GM21526 (cell line): ENCODE results near the gene IL6ST.
A peak's percentile ranks its signal among the peaks of the same experiment; 100 is the strongest.
"Not testable (repeated sequence)": the region's sequence is repeated elsewhere in the genome, so short reads cannot be mapped to it uniquely, and the experiment has no call there.

ENCODE experiments used
- ATAC-seq: cut with Tn5 transposase; IDR thresholded peaks from one replicate; pipeline ENCODE4 v1.9.1; 2021; ENCODE audit warnings: moderate library complexity; ENCODE audit not compliant: unreplicated experiment, low FRiP score

The IL6ST gene

DNA sequence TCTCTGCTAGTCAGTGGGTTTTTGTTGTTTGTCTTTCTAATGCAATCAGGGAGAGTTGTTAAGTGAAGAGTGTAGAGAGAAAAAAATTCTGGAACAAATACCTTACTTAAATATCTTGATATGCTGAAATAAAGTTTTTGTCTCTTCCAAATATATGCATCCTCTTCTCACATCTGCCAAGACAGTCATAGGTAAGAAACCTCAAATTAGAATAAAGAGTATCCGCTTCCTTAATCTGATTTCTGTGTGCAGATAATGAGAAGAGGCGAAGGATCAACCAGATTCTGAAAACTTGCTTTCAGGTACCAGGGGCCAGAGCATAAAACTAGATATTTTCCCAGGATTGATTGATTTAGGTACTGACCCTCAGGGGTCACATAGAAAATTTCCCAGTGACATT is 11.3 kb upstream of the IL6ST start:
- ATAC-seq: no peak

DNA sequence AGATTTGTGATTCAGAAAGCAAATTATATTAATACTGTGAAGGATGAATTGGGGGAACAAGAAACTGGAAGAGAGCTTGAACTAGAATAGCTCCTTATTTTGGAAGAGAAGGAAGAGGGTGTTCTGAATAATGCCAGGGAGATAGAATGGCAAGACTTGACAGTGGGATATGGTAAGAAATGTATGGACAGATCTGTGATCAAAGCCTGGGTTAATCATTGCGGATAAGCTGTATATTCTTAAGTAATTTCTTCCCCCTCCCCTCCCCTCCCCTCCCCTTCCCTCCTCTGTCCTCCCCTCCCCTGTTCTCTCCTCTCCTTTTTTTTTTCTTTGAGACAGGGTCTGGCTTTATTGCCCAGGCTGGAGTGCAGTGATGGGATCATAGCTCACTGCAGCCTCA is 10.1 kb upstream of the IL6ST start:
- ATAC-seq: no peak

DNA sequence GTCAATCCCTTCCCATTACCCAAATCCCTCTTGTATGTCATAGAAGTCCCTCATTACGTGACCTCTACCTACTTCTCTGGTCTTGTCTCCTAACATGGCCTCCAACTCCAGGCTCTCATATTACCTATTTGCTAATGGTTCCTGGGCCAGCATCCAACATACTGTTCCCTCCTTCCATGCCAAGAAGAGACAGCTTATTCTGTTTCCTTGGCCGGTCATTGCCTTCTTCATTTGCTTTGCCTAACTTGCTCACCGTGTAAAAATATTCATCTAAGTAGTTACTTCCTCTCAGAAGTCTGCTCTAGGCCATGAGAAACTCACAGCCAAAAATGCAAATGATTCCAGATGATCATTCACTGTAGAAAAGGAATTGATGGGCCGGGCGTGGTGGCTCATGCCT is 8.9 kb upstream of the IL6ST start:
- no peak for ATAC-seq

DNA sequence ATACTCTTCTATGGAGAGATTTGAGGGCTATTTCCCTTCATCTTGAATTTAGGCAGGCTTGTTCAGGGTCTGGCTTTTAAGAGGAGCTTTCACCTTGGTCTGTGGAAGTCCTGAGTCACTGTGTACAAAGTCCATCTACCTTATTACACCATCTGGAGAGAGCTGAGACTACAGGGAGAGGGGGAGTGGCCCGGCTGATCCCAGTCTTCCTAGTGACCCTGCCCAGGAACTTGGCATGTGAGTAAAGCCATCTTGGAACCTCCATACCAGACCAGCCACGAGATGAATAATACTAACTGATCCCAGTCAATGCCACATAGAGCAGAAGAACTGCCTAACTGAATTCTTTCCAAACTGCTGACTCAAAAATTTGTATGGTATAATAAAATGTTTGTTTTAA is 8.4 kb upstream of the IL6ST start:
- ATAC-seq: no peak

DNA sequence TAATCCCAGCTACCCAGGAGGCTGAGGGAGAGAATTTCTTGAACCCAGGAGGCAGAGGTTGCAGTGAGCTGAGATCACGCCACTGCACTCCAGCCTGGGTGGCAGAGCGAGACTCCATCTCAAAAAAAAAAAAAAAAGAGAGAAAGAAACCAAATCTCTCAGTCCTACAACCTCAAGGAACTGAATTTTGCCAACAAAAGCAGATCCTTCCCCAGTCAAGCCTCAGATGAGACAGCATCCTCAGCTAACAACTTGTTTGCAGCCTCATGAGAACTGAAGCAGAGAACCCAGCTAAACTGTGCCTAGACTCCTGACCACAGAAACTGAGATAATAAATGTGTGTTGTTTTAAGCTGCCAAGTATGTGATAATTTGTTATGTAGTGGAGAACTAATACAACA is 7.5 kb upstream of the IL6ST start:
- no peak for ATAC-seq

DNA sequence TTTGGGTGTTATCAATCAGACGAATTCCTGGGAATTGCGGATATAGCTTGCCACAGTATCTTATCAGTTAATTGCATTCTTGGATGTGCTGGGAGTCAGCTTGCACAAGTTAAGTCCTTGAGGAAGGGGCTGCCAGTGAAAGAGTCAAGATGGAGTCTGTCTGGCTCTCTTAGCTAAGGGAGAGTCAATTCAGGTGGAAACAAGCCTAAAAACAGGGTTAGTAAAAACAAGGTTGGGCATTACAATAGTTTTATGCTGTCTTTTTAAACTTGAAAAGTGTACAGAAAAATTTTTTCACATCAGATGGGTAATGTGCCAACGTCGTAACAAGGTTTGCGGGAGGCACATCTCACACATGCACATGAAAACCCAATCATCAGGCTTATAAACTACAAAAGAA is 5.5 kb upstream of the IL6ST start:
- not testable (repeated sequence) for ATAC-seq

DNA sequence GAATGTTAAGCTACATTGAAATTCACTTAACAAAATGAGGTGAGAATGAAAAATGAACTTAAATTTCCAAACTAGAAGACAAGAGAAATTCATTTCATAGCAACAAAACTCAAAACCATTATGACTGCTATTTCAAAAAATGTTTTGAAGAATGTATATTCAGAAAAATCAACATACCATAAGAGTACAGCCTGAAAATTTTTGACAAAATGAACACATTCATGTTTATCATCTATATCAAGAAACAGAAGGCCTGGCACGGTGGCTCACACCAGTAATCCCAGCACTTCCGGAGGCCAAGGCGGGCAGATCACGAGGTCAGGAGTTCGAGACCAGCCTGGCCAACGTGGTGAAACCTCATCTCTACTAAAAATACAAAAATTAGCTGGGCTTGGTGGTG is 4.2 kb upstream of the IL6ST start:
- no peak for ATAC-seq

DNA sequence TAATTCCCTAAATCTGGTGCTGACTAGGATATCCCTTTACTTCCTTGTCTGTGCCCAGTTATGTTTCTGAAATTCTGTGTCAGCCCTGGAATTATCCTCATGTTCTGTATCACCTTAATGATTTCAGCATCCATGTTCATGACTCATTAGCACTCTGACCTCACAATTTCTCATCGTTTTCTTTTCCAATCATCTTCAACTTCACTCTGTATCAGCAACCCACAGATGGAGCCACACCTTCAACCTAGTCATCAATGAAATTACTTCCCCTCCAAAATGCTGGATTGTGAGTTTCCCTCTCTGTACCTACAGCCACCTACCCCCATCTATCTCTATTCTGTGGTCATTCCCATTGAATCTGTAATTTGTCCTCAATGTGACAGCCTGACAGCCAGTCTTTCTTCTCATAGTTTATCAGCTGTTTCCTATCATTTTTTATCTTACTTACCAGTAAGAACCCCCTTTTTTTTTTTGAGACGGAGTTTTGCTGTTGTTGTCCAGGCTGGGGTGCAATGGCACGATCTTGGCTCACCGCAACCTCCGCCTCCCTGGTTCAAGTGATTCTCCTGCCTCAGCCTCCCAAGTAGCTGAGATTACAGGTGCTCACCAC is 3.1 kb upstream of the IL6ST start:
- no peak for ATAC-seq

GRCh38 chr5:55994998-55995914 is 493 bp upstream of the IL6ST start:
- peak; percentile 96 for ATAC-seq

DNA sequence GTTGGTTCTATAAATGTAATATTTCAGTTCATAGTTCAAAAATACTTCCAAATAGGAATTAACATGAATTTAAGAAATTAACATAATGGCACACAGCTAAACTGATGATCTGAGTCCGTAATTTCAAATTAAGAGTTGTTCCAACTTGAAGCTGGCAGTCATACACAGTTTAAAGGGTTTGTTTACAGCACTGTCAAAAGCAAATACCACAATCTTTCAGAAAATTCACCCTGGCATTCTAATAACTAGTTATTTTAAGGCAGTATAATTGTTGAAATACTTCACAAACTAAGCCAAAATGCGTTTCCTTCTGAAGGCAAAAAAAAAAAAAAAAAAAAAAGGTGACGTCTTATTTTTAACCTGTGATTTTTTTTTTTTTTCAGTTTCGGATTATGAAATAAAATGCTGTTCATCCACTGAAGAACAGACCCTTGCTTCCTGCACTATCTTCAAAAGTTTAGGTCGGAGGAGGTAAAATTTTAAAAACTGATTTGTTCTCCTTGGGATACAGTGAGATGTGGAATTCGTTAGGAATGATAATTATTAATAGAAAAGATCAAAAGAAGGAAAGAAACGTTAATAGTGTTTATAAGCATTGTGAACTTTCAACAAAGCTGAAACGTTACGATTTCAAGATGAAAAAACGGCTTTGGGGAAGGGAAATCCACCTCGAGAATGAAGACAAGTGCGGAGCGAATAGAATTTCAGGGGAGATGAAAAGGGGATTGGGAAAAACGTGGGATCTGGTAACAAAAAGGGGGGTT is 850 bp downstream of the IL6ST start:
- ATAC-seq: no peak

DNA sequence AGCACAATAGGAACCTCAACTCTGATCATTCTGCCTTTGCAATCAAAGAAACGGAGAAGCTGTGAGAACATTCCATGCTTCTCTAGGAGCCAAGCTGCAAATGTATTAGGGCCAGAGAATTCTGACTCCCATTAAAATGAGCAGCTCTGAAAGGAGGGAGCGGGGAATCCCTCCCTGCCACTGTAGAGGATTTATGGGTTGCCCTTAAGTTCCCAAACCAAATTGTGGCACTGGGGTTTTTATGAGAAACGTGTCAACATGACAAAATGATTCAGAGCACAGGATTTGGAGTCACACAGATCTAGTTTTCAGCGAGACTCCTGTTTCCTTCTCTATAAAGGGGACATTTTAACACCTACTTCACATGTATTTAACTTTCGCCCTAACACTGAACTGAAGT is 1.8 kb downstream of the IL6ST start:
- no peak for ATAC-seq

DNA sequence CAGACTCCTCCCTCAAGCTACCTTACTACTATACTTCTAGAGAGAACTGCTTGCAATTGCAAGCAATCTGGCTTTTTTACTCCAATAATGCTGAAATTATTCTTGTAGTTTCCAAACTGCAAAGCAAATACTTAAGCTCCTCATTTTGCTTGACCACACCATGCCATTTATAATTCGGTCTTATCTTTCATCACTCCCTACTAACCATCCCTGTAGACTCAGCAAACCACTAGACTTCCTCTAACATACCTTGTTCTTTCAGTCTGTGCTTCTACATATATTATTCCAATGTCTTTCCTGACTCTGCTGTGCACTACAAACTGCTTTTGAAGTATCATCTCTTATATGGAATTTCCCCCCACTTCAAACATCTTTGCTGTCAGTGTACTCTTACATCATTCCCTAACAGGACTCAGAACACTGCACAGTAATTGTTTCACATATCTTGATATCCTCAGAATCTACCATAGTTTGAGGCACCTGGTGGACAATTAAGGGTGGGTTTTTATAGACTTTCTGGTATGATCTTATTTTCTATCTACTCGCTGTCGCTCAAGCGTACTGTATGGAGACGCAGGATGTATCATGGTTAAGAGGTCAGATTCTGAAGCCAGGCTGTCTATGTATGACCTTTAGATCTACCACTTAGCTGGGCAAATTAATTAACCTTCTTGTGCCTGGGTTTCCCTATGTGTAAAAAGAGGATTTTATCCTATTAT is 2.8 kb downstream of the IL6ST start:
- ATAC-seq: no peak

DNA sequence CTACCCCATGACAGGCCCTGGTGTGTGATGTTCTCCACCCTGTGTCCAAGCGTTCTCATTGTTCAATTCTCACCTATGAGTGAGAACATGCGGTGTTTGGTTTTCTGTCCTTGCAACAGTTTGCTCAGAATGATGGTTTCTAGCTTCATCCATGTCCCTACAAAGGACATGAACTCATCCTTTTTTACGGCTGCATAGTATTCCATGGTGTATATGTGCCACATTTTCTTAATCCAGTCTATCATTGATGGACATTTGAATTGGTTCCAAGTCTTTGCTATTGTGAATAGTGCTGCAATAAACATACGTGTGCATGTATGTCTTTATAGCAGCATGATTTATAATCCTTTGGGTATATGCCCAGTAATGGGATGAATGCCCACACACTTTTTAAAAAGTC is 3.9 kb downstream of the IL6ST start:
- not testable (repeated sequence) for ATAC-seq

DNA sequence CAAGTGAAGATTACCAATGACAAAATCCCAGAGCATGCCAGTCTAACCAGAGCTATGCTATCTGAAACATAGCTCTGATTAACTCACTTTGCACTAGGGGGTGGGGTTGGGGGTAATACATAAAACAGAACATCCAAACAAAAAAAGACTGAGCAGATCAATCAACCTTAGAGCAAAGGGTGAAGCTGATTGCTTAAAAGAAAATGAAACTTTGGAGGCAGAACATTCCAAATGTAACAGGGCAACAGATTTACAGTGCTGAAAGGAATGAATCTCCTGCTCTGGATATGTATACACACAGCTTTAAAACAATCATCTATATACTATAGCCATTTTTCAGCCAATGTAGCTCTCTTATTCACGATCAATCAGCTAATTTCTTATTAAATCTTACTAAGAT is 4.9 kb downstream of the IL6ST start:
- ATAC-seq: no peak

- no peak for ATAC-seq
These were observed 5.7 kb downstream of the IL6ST start for GRCh38 chr5:55988979-55989638.

GRCh38 chr5:55988428-55988827 is 6.3 kb downstream of the IL6ST start:
- ATAC-seq: not testable (repeated sequence)

- no peak for ATAC-seq
These were observed 7.8 kb downstream of the IL6ST start for GRCh38 chr5:55986931-55987330.

DNA sequence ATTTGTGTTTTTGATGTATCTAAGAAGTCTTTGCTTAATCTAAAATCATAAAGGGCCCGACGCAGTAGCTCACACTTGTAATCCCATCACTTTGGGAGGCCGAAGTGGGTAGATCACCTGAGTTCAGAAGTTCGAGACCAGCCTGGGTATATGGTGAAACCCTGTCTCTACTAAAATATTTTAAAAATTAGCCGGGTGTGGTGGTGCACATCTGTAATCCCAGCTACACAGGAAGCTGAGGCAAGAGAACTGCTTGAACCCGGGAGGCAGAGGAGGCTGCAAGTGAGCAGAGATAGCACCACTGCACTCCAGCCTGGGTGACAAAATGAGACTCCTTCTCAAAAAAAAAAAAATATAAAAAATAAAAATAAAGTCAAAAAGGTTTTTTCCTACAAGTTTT is 9.6 kb downstream of the IL6ST start:
- no peak for ATAC-seq

DNA sequence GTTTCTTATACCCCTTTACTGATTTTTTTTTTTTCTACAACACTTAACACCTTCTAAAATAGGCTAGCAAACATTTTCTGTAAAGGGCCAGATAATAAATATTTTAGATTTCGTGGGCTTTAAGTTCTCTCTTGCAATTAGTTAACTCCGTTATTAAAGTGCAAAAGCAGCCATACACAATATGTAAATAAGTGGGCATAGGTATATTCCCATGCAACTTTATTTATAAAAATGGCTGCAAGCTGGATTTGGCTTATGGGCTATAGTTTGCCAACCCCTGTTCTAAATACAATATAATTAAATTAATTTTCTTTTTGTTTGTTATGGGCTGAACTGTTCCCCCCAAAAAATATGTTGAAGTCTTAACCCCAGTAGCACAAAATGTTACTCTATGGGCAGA is 10.8 kb downstream of the IL6ST start:
- ATAC-seq: no peak

GRCh38 chr5:55982957-55983381 is 11.8 kb downstream of the IL6ST start:
- no peak for ATAC-seq
